Measurements from ENCODE around the gene PHPT1. TPM values are rescaled to one million over a fixed set of nuclear protein-coding genes. Genes with fewer than 3 reads are reported as not detected.
A peak's percentile ranks its signal among the peaks of the same experiment; 100 is the strongest.
"Not testable (repeated sequence)": the region's sequence is repeated elsewhere in the genome, so short reads cannot be mapped to it uniquely, and the experiment has no call there.

PHPT1 gene
- total and polyA plus RNA-seq, 3 donors from 2014 or later = 134 to 146 (median 146) TPM

DNA sequence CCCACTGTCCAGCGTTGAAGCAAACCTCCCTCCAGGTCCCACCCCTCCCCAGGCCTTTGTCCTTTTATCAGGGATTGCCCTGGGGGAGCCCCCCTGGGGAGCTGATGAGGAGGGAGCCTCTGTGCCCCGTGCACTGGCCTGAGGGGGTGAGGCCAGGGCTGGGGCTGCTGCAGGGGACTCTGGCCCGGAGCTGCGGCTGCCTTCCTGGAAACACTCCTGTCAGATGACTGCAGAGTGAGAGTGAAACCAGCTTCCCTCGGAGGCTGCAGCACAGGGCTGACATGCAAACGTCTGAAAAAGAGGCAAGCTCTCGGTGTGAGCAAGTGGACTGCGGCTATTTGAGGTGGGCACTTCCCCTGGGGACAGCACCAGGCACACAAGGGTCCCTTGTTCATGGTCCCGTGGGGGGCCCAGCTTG is 32.5 kb downstream of the PHPT1 start:
- H3K36me3 ChIP-seq (ENCODE audit: low read depth, missing control alignments) = no peaks in the 10 kb centered on the region
- intact Hi-C loops (cut with DNase I; ENCODE audit: low total_unique reads) = no loop called here
- H3K27ac ChIP-seq = no peak overlapping the region
- no peaks in the 10 kb centered on the region for H3K4me1 ChIP-seq
- DNase-seq = no peak
- H3K9me3 ChIP-seq = no peaks in the 10 kb centered on the region
- 30 to 38% methylated on average over 7 to 9 of the region's 9 CpGs for WGBS, 2 donors
- no peaks in the 10 kb centered on the region for H3K27me3 ChIP-seq
- no peak overlapping the region for H3K4me3 ChIP-seq
- TF ChIP-seq, protein P1, sequence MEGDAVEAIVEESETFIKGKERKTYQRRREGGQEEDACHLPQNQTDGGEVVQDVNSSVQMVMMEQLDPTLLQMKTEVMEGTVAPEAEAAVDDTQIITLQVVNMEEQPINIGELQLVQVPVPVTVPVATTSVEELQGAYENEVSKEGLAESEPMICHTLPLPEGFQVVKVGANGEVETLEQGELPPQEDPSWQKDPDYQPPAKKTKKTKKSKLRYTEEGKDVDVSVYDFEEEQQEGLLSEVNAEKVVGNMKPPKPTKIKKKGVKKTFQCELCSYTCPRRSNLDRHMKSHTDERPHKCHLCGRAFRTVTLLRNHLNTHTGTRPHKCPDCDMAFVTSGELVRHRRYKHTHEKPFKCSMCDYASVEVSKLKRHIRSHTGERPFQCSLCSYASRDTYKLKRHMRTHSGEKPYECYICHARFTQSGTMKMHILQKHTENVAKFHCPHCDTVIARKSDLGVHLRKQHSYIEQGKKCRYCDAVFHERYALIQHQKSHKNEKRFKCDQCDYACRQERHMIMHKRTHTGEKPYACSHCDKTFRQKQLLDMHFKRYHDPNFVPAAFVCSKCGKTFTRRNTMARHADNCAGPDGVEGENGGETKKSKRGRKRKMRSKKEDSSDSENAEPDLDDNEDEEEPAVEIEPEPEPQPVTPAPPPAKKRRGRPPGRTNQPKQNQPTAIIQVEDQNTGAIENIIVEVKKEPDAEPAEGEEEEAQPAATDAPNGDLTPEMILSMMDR (IDR thresholded peaks at IDR 0.05) = no peak
- no peak for TF ChIP-seq POLR2A (IDR thresholded peaks at IDR 0.05)

DNA sequence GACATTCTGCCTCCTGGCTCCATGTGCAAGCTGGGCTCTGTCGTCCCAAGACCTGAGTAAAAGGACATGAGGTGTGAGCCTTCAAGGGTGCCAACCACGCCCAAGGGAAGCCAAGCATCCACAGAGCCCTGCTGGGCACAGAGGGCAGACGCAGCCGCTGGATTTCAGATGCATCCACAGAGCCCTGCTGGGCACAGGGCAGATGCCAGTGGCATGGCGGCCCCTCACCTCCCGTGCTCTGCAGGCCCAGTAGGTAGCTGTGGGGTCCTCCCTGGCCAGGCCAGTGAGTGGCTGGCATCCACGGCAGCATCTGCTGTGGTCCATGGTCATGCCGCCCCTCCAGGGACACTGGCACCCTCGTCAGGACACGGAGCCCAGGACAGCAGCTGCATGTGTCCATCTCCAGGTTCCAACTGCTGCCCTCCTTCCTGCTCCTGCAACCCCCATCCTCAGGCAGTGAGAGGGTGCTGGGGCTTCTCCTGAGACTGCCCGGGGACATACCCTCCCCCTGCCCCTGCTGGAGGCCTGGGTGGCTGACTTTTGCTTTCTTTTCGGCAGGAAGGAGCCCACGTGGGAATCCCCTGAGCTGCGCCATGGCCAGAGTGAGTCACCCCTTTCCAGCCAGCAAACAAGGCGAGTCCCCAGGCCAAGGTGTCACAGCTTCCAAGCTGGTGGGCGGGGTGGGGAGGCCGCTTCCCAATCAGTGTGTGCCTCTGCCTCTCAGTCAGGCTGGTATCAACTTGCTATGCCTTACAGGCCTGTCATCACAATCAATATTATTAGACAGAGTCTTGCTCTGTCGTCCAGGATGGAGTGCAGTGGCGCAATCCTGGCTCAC is 33.1 kb downstream of the PHPT1 start:
- intact Hi-C loops (cut with DNase I; ENCODE audit: low total_unique reads) = no loop called here
- H3K27me3 ChIP-seq = no peaks in the 10 kb centered on the region
- no peaks in the 10 kb centered on the region for H3K36me3 ChIP-seq (ENCODE audit: low read depth, missing control alignments)
- no peaks in the 10 kb centered on the region for H3K9me3 ChIP-seq
- peaks cover 4% of the 10 kb centered on the region for H3K4me1 ChIP-seq
- WGBS, 2 donors = 69 to 75% methylated on average over 10 to 19 of the region's 19 CpGs
- H3K4me3 ChIP-seq = no peak overlapping the region
- TF ChIP-seq, protein P1 (IDR thresholded peaks at IDR 0.05) = no peak
- TF ChIP-seq POLR2A (IDR thresholded peaks at IDR 0.05) = no peak
- DNase-seq = no peak
- no peak overlapping the region for H3K27ac ChIP-seq

DNA sequence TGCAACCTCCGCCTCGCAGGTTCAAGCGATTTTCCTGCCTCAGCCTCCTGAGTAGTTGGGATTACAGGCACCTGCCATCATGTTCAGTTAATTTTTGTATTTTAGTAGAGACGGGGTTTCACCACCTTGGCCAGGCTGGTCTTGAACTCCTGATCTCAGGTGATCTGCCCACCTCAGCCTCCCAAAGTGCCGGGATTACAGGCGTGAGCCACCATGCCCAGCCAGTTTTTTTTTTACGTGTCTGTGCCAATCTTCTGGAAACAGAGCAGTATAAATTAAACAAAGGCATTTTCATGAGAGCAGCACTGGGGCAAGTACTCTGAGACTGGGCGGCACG is 33.7 kb downstream of the PHPT1 start:
- H3K9me3 ChIP-seq; H3K27ac ChIP-seq; intact Hi-C loops (cut with DNase I; ENCODE audit: low total_unique reads); H3K36me3 ChIP-seq (ENCODE audit: low read depth, missing control alignments); H3K4me1 ChIP-seq; H3K4me3 ChIP-seq; H3K27me3 ChIP-seq; DNase-seq: not testable (repeated sequence)
- WGBS, 2 donors = 80 to 89% methylated on average over 9 of the region's 9 CpGs

- WGBS, 2 donors = 89 to 95% methylated on average over 10 of the region's 10 CpGs
- H3K4me3 ChIP-seq; H3K9me3 ChIP-seq; H3K36me3 ChIP-seq (ENCODE audit: low read depth, missing control alignments); DNase-seq; H3K27me3 ChIP-seq; H3K4me1 ChIP-seq; H3K27ac ChIP-seq; intact Hi-C loops (cut with DNase I; ENCODE audit: low total_unique reads): not testable (repeated sequence)
Measured at GRCh38 chr9:136883670-136884069, 34.5 kb downstream of the PHPT1 start.

DNA sequence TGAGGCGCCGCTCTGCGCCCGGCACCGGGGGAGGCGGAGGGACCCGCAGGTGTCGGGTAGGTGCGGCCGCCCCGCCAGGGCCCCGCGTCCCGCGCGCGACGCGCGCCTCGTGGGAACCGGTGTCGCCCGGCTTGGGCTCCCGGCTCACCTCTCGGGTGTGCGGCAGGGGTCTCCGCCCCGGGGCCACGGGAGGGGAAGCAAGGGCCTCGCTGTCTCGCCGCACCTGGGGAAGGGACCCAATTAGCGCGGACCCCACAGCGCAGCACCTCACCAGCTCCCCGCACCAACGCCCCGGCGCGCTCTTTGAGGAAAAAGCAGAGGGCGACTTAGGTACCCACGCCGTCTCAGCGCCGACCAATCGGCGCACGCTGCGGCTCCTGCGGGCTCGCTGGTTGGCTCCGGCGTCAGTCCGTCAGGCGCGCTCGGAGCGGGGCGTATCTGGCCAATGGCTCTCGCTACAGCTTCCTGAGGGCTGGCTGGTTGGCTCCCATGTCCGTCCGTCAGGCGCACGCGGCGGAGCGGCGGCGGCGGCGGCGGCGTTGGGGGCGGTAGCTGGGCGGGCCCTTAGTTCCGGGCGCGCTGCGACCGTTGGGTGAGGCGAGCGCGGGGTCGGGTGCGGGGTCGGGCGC is 36.9 kb downstream of the PHPT1 start, which contains the start of gene TRAF2:
TSS of gene TRAF2 (plus strand) at position 567 of the 629 bp plus-strand sequence. CDS start 12,225 bp downstream, outside the sequence.
- peak within 1 kb of the TSS; percentile 86 to 91 for H3K27ac ChIP-seq
- H3K4me1 ChIP-seq = peaks cover 8% of the 10 kb centered on the region
- 0 to 1% methylated on average over 1 to 54 of the region's 88 CpGs for WGBS, 2 donors
- H3K36me3 ChIP-seq (ENCODE audit: low read depth, missing control alignments) = no peaks in the 10 kb centered on the region
- peak within 1 kb of the TSS; percentile 90 to 92 for H3K4me3 ChIP-seq
- H3K27me3 ChIP-seq = no peaks in the 10 kb centered on the region
- TF ChIP-seq, protein P1 (IDR thresholded peaks at IDR 0.05) = no peak
- TF ChIP-seq POLR2A (IDR thresholded peaks at IDR 0.05) = no peak
- H3K9me3 ChIP-seq = no peaks in the 10 kb centered on the region
- peak; percentile 98 for DNase-seq
- intact Hi-C loops (cut with DNase I; ENCODE audit: low total_unique reads) = no loop called here
